Natural killer cell (primary cell): ENCODE measurements around the gene LRCH3. TPM values are rescaled to one million over a fixed set of nuclear protein-coding genes. Genes with fewer than 3 reads are reported as not detected.

ENCODE experiments used
- ATAC-seq, 3 donors: fragments of 150-1000 bp in 2 of 3; fragments of 200-7000 bp in 1 of 3; cut with Tn5 transposase; 1 replicate in 1 of 3; 2 replicates in 2 of 3; pipeline ENCODE4 v1.10.0; 2021; ENCODE audit warnings: mild to moderate bottlenecking in 2 of 3, moderate library complexity in 2 of 3
- DNase-seq, 2 donors: peaks; one replicate each; pipeline versions ENCODE4 v3.0.0 to v3.0.0-alpha.2; 2013 to 2021; ENCODE audit warnings: mixed read lengths in 1 of 2
- H3K27ac ChIP-seq: one replicate; pipeline ENCODE4 v1.5.1; 2013; ENCODE audit warnings: mild to moderate bottlenecking, low read length
- H3K27me3 ChIP-seq: one replicate; pipeline ENCODE4 v1.6.1; 2013; ENCODE audit warnings: low read length; ENCODE audit not compliant: control insufficient read depth, insufficient read depth
- H3K36me3 ChIP-seq: one replicate; pipeline ENCODE4 v1.6.1; 2013; ENCODE audit warnings: low read length; ENCODE audit not compliant: control insufficient read depth, insufficient read depth
- H3K4me1 ChIP-seq: one replicate; pipeline ENCODE4 v1.6.1; 2013; ENCODE audit warnings: low read length; ENCODE audit not compliant: control insufficient read depth, insufficient read depth
- H3K4me3 ChIP-seq: one replicate; pipeline ENCODE4 v1.5.1; 2013; ENCODE audit warnings: low read length
- H3K9me3 ChIP-seq: one replicate; pipeline ENCODE4 v1.6.1; 2013; ENCODE audit warnings: low read length; ENCODE audit not compliant: control insufficient read depth, insufficient read depth
- H3K27ac Mint-ChIP-seq, 2 donors: one replicate each; pipeline ENCODE4 v1.8.0; 2022; ENCODE audit warnings: mild to moderate bottlenecking in 2 of 2, mixed read lengths in 2 of 2, moderate library complexity in 1 of 2
- H3K27me3 Mint-ChIP-seq, 2 donors: one replicate each; pipeline ENCODE4 v1.8.0; 2022; ENCODE audit warnings: low read depth in 2 of 2, mixed read lengths in 2 of 2
- H3K36me3 Mint-ChIP-seq: one replicate; pipeline ENCODE4 v1.8.0; 2022; ENCODE audit warnings: mixed read lengths
- H3K4me1 Mint-ChIP-seq, 2 donors: one replicate each; pipeline ENCODE4 v1.8.0; 2022; ENCODE audit warnings: mixed read lengths in 2 of 2
- H3K4me3 Mint-ChIP-seq: one replicate; pipeline ENCODE4 v1.8.0; 2022; ENCODE audit warnings: mild to moderate bottlenecking, moderate library complexity, mixed read lengths
- H3K9me3 Mint-ChIP-seq, 2 donors: one replicate each; pipeline ENCODE4 v1.8.0; 2022; ENCODE audit warnings: mixed read lengths in 2 of 2
- CTCF ChIP-seq: fragments of 200-600 bp; IDR thresholded peaks from one replicate; pipeline ENCODE4 v1.8.0; 2022; ENCODE audit warnings: antibody characterized with exemption
- WGBS: methylation state at CpG from one replicate; pipeline ENCODE4 v1.1.7; 2013; ENCODE audit warnings: missing lambda C conversion rate; ENCODE audit not compliant: insufficient coverage; 5-methylcytosine and 5-hydroxymethylcytosine counted together
- intact Hi-C: fragments of 100-400 bp; cut with micrococcal nuclease; formaldehyde crosslinking; loops from one replicate; pipeline ENCODE4 v1.14.2; 2022
- total RNA-seq, 4 donors: library from RNA; stranded (reverse); fragments of 120-200 nt in 1 of 4; gene quantifications; one replicate each; pipeline versions ENCODE4 v1.2.3 to v1.2.4, GENCODE V29; 2013 to 2022

LRCH3 gene
- total RNA-seq, 3 donors from 2014 or later (not counting 1 experiment from before 2014, with no cell fraction given): 68.1 to 90.5 (median 90.3) TPM

GRCh38 chr3:197873329-197873728, 82.3 kb downstream of the LRCH3 start:
- Mint-ChIP-seq H3K4me1 (peaks cover 1 to 12% of the 10 kb centered on the region in 2 donors), H3K4me3 (no peak overlapping the region), H3K27ac (no peak overlapping the region), H3K36me3 (peaks cover 14% of the 10 kb centered on the region), H3K27me3 (no peaks in the 10 kb centered on the region), H3K9me3 (no peaks in the 10 kb centered on the region)
- intact Hi-C loops: no loop called here
- Histone ChIP-seq H3K4me1 (peaks cover 4% of the 10 kb centered on the region), H3K27me3 (no peaks in the 10 kb centered on the region), H3K4me3 (no peak overlapping the region), H3K27ac (no peak overlapping the region), H3K9me3 (no peaks in the 10 kb centered on the region), H3K36me3 (peaks cover 35% of the 10 kb centered on the region)
- ATAC-seq: no peak
- DNase-seq: no peak
- no peak for TF ChIP-seq CTCF
- 92% methylated on average over 6 of the region's 6 CpGs for WGBS

- H3K4me1 ChIP-seq: peaks cover 7% of the 10 kb centered on the region
- H3K9me3 Mint-ChIP-seq: no peaks in the 10 kb centered on the region
- H3K4me1 Mint-ChIP-seq: peaks cover 8 to 13% of the 10 kb centered on the region in 2 donors
- H3K4me3 ChIP-seq: no peak overlapping the region
- intact Hi-C loops: no loop called here
- peaks cover 14% of the 10 kb centered on the region for H3K36me3 Mint-ChIP-seq
- H3K9me3 ChIP-seq: no peaks in the 10 kb centered on the region
- H3K27ac ChIP-seq: no peak overlapping the region
- ATAC-seq (no peak), DNase-seq (no peak)
- no peak for TF ChIP-seq CTCF
- no peaks in the 10 kb centered on the region for H3K27me3 Mint-ChIP-seq
- 98% methylated on average over 5 of the region's 5 CpGs for WGBS
- H3K27me3 ChIP-seq: no peaks in the 10 kb centered on the region
- peaks cover 39% of the 10 kb centered on the region for H3K36me3 ChIP-seq
- no peak overlapping the region for H3K27ac Mint-ChIP-seq
- no peak overlapping the region for H3K4me3 Mint-ChIP-seq
Measured at GRCh38 chr3:197874064-197874463, 83.0 kb downstream of the LRCH3 start.

GRCh38 chr3:197874653-197875052, 83.6 kb downstream of the LRCH3 start:
- no peaks in the 10 kb centered on the region for H3K27me3 ChIP-seq
- Mint-ChIP-seq H3K36me3 (peaks cover 14% of the 10 kb centered on the region), H3K4me1 (peaks cover 8 to 13% of the 10 kb centered on the region in 2 donors), H3K27ac (no peak overlapping the region), H3K27me3 (no peaks in the 10 kb centered on the region), H3K4me3 (no peak overlapping the region), H3K9me3 (no peaks in the 10 kb centered on the region)
- H3K4me1 ChIP-seq: peaks cover 7% of the 10 kb centered on the region
- H3K4me3 ChIP-seq: no peak overlapping the region
- H3K27ac ChIP-seq: no peak overlapping the region
- intact Hi-C loops: no loop called here
- no peak for TF ChIP-seq CTCF
- peaks cover 39% of the 10 kb centered on the region for H3K36me3 ChIP-seq
- WGBS: 92% methylated on average over 5 of the region's 6 CpGs
- no peaks in the 10 kb centered on the region for H3K9me3 ChIP-seq
- DNase-seq (no peak), ATAC-seq (no peak)

- Histone ChIP-seq H3K4me3 (no peak overlapping the region), H3K4me1 (peaks cover 7% of the 10 kb centered on the region), H3K36me3 (peaks cover 37% of the 10 kb centered on the region), H3K27me3 (no peaks in the 10 kb centered on the region), H3K27ac (no peak overlapping the region), H3K9me3 (no peaks in the 10 kb centered on the region)
- DNase-seq (no peak), ATAC-seq (no peak)
- WGBS: 100% methylated on average over 4 of the region's 4 CpGs
- Mint-ChIP-seq H3K27me3 (no peaks in the 10 kb centered on the region), H3K9me3 (no peaks in the 10 kb centered on the region), H3K36me3 (peaks cover 12% of the 10 kb centered on the region), H3K4me1 (peaks cover 11 to 13% of the 10 kb centered on the region in 2 donors), H3K4me3 (no peak overlapping the region), H3K27ac (peak overlapping the region; percentile 80 to 82)
- intact Hi-C loops: no loop called here
- no peak for TF ChIP-seq CTCF
Measured at GRCh38 chr3:197877902-197878301, 86.8 kb downstream of the LRCH3 start.
